Esophagus squamous epithelium (tissue), 4 donors: ENCODE results near the gene ST3GAL4.

ENCODE experiments used
- CTCF ChIP-seq, 6 experiments: fragments of 450-650 bp in 4 of 6; fragments of 200-600 bp in 2 of 6; sonication (generic) in 2 of 6; IDR thresholded peaks; one replicate each; pipeline ENCODE4 v1.5.1; 2016 to 2019; ENCODE audit warnings: antibody characterized with exemption in 6 of 6, mild to moderate bottlenecking in 4 of 6, moderate library complexity in 4 of 6
- POLR2A ChIP-seq, 4 donors: fragments of 450-650 bp; IDR thresholded peaks; one replicate each; pipeline ENCODE4 v1.6.1; 2017; ENCODE audit warnings: antibody characterized with exemption in 4 of 4, mild to moderate bottlenecking in 4 of 4, moderate library complexity in 3 of 4

- TF ChIP-seq POLR2A (IDR thresholded peaks at IDR 0.05) = no peak
- no peak for TF ChIP-seq CTCF (IDR thresholded peaks at IDR 0.05)
Measured at GRCh38 chr11:126426820-126427749, 71.6 kb downstream of the ST3GAL4 start.
